ENCODE data around the gene CTNNBL1. TPM values are rescaled to one million over a fixed set of nuclear protein-coding genes. Genes with fewer than 3 reads are reported as not detected.

The CTNNBL1 gene
- total RNA-seq, 1 experiment from 2014 or later = 49.9 TPM

DNA sequence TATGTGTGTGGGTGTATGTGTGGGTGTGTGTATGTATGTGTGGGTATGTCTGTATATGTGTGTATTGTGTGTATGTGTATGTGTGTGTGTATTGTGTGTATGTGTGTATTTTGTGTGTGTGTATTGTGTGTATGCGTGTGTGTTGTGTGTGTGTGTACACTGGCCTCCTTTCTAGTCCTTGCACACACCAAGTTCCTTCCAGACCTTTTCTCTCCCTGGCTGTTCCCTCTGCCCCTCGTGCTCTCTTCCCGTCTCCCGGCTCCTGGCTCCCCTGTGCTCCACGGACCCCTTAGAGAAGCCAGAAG lies 220.5 kb downstream of the CTNNBL1 start:
- Histone ChIP-seq H3K79me2 (ENCODE audit: low read length) (0 out of 2 replicates have a peak, but pooled peaks cover 7% of the 10 kb centered on the region), H3K4me1 (ENCODE audit: insufficient read depth, low read length) (no peaks in the 10 kb centered on the region), H3K27me3 (ENCODE audit: low read length) (no peaks in the 10 kb centered on the region), H3K27ac (ENCODE audit: low read length) (no peak overlapping the region), H3F3A (ENCODE audit: low read length, unreplicated experiment) (no peaks in the 10 kb centered on the region), H3K9me2 (replicated peaks; ENCODE audit: low read length) (no peaks in the 10 kb centered on the region), H3K9ac (ENCODE audit: low read length) (no peak overlapping the region), H3K9me3 (ENCODE audit: low read length) (no peaks in the 10 kb centered on the region), H2AFZ (ENCODE audit: low read length) (no peak overlapping the region), H3K4me2 (ENCODE audit: low read length) (no peak overlapping the region), H3K4me3 (ENCODE audit: low read length) (no peak overlapping the region), H4K20me1 (ENCODE audit: low read length) (no peaks in the 10 kb centered on the region), H3K36me3 (ENCODE audit: low read depth, low read length) (no peaks in the 10 kb centered on the region)
- CTCF ChIA-PET = no interaction called here
- intact Hi-C loops (cut with micrococcal nuclease) = no loop called here
- ATAC-seq (no peak), DNase-seq (no peak)
- TF ChIP-seq EZH2phosphoT487 (IDR thresholded peaks at IDR 0.05; ENCODE audit: borderline replicate concordance, low read length) (no peak), EZH2 (IDR thresholded peaks at IDR 0.05; ENCODE audit: low read length, unreplicated experiment) (no peak)
- TF ChIP-seq, protein P1, sequence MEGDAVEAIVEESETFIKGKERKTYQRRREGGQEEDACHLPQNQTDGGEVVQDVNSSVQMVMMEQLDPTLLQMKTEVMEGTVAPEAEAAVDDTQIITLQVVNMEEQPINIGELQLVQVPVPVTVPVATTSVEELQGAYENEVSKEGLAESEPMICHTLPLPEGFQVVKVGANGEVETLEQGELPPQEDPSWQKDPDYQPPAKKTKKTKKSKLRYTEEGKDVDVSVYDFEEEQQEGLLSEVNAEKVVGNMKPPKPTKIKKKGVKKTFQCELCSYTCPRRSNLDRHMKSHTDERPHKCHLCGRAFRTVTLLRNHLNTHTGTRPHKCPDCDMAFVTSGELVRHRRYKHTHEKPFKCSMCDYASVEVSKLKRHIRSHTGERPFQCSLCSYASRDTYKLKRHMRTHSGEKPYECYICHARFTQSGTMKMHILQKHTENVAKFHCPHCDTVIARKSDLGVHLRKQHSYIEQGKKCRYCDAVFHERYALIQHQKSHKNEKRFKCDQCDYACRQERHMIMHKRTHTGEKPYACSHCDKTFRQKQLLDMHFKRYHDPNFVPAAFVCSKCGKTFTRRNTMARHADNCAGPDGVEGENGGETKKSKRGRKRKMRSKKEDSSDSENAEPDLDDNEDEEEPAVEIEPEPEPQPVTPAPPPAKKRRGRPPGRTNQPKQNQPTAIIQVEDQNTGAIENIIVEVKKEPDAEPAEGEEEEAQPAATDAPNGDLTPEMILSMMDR (conservative IDR thresholded peaks at IDR 0.05; ENCODE audit: low read depth, low read length) = no peak
- no TSS peak for BruUV-seq (replicated peaks)
- POLR2A ChIA-PET (ENCODE audit: unreplicated experiment) = no interaction called here

DNA sequence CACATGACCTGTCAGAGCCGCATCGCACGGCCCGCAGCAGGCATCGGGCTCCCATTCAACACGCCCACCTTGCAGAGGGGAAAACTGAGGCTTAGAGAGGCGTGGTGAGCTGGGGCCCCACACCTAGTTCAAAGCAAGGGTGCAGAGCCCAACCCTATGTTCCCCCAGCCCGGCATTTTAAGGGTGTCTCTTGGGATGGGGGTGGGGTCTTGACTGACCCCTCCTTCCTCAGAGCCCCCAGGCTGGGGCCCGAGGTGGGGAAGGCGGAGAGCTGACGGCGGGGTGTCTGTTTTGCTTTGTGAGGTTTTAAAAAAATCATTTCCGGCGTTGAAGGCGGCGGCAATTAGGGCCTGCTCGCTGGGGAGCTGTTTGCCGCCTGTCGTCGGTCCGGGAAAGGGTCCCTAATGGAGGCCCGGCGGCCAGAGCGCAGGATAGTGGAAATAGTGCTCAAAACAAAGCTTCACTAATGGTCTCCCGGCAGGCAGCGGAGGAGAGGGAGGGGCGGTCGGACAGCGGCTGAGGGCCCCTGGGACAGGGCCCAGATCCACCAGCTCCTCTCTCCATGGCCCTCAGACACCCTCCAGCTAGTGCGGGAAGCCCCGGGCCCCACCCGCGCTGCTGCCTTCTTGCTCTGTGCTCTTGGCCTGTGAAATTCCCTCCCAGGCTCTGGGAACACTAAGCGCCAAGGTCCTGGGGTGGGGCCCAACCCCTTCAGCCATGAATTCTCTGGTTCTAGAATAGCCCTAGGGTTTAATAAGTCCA lies 221.0 kb downstream of the CTNNBL1 start:
- CTCF ChIA-PET = interaction anchor here (0.6 kb wide), 1 partner anchor 351 kb away, joined by 3 read pairs; no protein-coding TSS in a partner anchor

DNA sequence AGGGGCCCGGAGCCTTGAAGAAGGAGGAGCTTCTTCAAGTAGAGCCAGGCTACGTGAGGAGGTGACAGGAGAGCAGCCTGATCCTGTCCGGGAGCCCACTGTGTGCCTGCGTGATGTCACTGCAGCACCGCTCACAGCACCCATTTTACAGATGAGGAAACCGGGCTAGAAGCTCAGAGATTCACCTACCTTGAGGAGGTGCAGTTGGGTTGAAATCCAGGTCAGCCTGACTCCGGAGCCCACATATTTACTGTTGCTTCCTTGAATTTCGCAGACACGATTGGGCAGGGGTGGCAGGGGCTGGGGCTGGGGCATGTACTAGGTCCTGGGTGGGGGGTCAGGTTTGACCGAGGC lies 221.6 kb downstream of the CTNNBL1 start:
- no TSS peak for BruUV-seq (replicated peaks)
- no peak overlapping the region for H3K4me2 ChIP-seq (ENCODE audit: low read length)
- no peaks in the 10 kb centered on the region for H3K4me1 ChIP-seq (ENCODE audit: insufficient read depth, low read length)
- CTCF ChIA-PET = interaction anchor here (0.6 kb wide), 1 partner anchor 351 kb away, joined by 3 read pairs; no protein-coding TSS in a partner anchor
- H3K36me3 ChIP-seq (ENCODE audit: low read depth, low read length) = no peaks in the 10 kb centered on the region
- POLR2A ChIA-PET (ENCODE audit: unreplicated experiment) = no interaction called here
- DNase-seq (no peak), ATAC-seq (no peak)
- H4K20me1 ChIP-seq (ENCODE audit: low read length) = no peaks in the 10 kb centered on the region
- H3K9me2 ChIP-seq (replicated peaks; ENCODE audit: low read length) = no peaks in the 10 kb centered on the region
- no peaks in the 10 kb centered on the region for H3K9me3 ChIP-seq (ENCODE audit: low read length)
- no peaks in the 10 kb centered on the region for H3F3A ChIP-seq (ENCODE audit: low read length, unreplicated experiment)
- no peak overlapping the region for H3K4me3 ChIP-seq (ENCODE audit: low read length)
- intact Hi-C loops (cut with micrococcal nuclease) = no loop called here
- no peak overlapping the region for H2AFZ ChIP-seq (ENCODE audit: low read length)
- H3K27ac ChIP-seq (ENCODE audit: low read length) = no peak overlapping the region
- TF ChIP-seq EZH2 (IDR thresholded peaks at IDR 0.05; ENCODE audit: low read length, unreplicated experiment) (no peak), EZH2phosphoT487 (IDR thresholded peaks at IDR 0.05; ENCODE audit: borderline replicate concordance, low read length) (no peak)
- TF ChIP-seq, protein P1 (conservative IDR thresholded peaks at IDR 0.05; ENCODE audit: low read depth, low read length) = no peak
- H3K79me2 ChIP-seq (ENCODE audit: low read length) = 0 out of 2 replicates have a peak, but pooled peaks cover 2% of the 10 kb centered on the region
- H3K27me3 ChIP-seq (ENCODE audit: low read length) = no peaks in the 10 kb centered on the region
- H3K9ac ChIP-seq (ENCODE audit: low read length) = no peak overlapping the region

More for the DNA sequence above, 221.0 kb downstream of the CTNNBL1 start:
- H3K4me3 ChIP-seq (ENCODE audit: low read length) = no peak overlapping the region
- no peaks in the 10 kb centered on the region for H3K27me3 ChIP-seq (ENCODE audit: low read length)
- intact Hi-C loops (cut with micrococcal nuclease) = no loop called here
- no TSS peak for BruUV-seq (replicated peaks)
- H3K36me3 ChIP-seq (ENCODE audit: low read depth, low read length) = no peaks in the 10 kb centered on the region
- H3K4me2 ChIP-seq (ENCODE audit: low read length) = no peak overlapping the region
- TF ChIP-seq, protein P1 (conservative IDR thresholded peaks at IDR 0.05; ENCODE audit: low read depth, low read length) = no peak
- TF ChIP-seq EZH2phosphoT487 (IDR thresholded peaks at IDR 0.05; ENCODE audit: borderline replicate concordance, low read length) (no peak), EZH2 (IDR thresholded peaks at IDR 0.05; ENCODE audit: low read length, unreplicated experiment) (no peak)
- H4K20me1 ChIP-seq (ENCODE audit: low read length) = no peaks in the 10 kb centered on the region
- no peaks in the 10 kb centered on the region for H3K4me1 ChIP-seq (ENCODE audit: insufficient read depth, low read length)
- no peak overlapping the region for H3K9ac ChIP-seq (ENCODE audit: low read length)
- no peak overlapping the region for H2AFZ ChIP-seq (ENCODE audit: low read length)
- no peak for DNase-seq
- POLR2A ChIA-PET (ENCODE audit: unreplicated experiment) = no interaction called here
- no peaks in the 10 kb centered on the region for H3F3A ChIP-seq (ENCODE audit: low read length, unreplicated experiment)
- no peak overlapping the region for H3K27ac ChIP-seq (ENCODE audit: low read length)
- H3K79me2 ChIP-seq (ENCODE audit: low read length) = 0 out of 2 replicates have a peak, but pooled peaks cover 7% of the 10 kb centered on the region
- no peak for ATAC-seq
- no peaks in the 10 kb centered on the region for H3K9me3 ChIP-seq (ENCODE audit: low read length)
- no peaks in the 10 kb centered on the region for H3K9me2 ChIP-seq (replicated peaks; ENCODE audit: low read length)
